Breast epithelium (tissue), 3 donors: ENCODE data around the gene IFIT3.

Experiments used
- CTCF ChIP-seq, 3 donors: fragments of 450-650 bp; IDR thresholded peaks; one replicate each; pipeline ENCODE4 v1.5.1; 2016 to 2017; ENCODE audit warnings: antibody characterized with exemption in 3 of 3, mild to moderate bottlenecking in 3 of 3, moderate library complexity in 3 of 3
- POLR2A ChIP-seq: fragments of 450-650 bp; IDR thresholded peaks from one replicate; pipeline ENCODE4 v1.6.1; 2016; ENCODE audit warnings: antibody characterized with exemption, mild to moderate bottlenecking, moderate library complexity
- POLR2AphosphoS5 ChIP-seq, 3 donors: sonication (generic); formaldehyde crosslinking; IDR thresholded peaks; one replicate each; pipeline ENCODE4 v1.6.1; 2017; ENCODE audit warnings: antibody characterized with exemption in 3 of 3

- TF ChIP-seq CTCF (IDR thresholded peaks at IDR 0.05) (no peak), POLR2A (no peak), POLR2AphosphoS5 (IDR thresholded peaks at IDR 0.05) (no peak)
Observed at GRCh38 chr10:89351412-89351779, 23.6 kb downstream of the IFIT3 start.
